SK-N-DZ (cell line): Measurements from ENCODE around the gene RFX7.

ENCODE experiments used
- DNase-seq: peaks from one replicate; pipeline ENCODE4 v3.0.0-alpha.2; 2015; ENCODE audit warnings: low spot score

Gene RFX7

GRCh38 chr15:56126409-56126808 is 117.3 kb downstream of the RFX7 start:
- DNase-seq, result no peak

DNA sequence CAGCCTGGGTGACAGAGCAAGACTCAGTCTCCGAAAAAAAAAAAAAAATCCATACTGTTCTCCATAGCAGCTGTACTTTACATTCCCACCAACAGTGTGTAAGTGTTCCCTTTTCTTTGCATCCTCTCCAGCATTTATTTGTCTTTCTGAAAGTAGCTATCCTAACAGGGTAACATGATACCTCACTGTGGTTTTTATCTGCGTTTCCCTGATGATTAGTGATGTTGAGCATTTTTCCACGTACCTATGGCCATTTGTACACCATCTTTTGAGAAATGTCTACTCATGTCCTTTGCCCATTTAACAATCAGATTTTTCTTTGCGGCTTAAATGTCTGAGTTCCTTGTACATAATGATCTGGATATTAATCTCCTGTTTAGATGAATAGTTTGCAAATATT is 119.3 kb downstream of the RFX7 start:
- no peak for DNase-seq

DNA sequence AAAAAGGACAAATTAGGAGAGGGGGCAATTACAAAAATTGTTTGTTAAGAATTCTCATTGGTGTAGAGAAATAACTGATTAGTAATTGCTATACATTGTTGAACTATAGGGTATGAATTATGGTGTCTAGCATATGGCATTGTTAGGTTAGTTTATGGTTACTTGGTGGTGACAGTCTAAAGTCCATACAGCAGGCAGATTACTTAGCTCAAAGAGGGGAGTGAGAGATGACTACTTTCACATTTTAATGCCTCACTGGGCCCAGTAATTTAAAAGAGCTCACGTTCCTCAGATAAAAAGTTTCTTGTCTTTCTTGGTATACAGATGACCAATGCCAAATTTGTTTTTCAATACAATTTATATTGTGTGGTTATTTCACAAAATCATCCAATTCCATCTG is 137.8 kb downstream of the RFX7 start:
- DNase-seq, result no peak

DNA sequence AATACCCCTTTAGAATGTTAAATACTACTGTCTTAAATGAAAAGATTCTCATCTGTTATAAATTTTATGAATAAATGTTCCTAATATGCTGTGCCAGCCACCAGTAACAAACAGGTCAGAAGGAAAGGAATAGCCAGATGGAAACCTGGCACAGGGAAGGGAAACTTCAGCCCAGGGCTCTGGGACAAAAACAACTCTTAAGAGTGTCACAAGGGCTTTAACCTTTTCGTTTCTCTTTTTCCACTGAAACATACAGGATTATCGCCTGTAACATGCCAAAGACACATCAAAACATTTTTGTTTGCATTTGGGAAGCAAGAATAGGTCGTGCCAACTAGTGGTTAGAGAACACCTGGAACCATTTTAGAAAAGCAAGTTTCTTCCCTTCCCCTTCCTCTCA is 141.2 kb downstream of the RFX7 start:
- no peak for DNase-seq

- no peak for DNase-seq
Measured at GRCh38 chr15:56099311-56099710, 144.4 kb downstream of the RFX7 start.

DNA sequence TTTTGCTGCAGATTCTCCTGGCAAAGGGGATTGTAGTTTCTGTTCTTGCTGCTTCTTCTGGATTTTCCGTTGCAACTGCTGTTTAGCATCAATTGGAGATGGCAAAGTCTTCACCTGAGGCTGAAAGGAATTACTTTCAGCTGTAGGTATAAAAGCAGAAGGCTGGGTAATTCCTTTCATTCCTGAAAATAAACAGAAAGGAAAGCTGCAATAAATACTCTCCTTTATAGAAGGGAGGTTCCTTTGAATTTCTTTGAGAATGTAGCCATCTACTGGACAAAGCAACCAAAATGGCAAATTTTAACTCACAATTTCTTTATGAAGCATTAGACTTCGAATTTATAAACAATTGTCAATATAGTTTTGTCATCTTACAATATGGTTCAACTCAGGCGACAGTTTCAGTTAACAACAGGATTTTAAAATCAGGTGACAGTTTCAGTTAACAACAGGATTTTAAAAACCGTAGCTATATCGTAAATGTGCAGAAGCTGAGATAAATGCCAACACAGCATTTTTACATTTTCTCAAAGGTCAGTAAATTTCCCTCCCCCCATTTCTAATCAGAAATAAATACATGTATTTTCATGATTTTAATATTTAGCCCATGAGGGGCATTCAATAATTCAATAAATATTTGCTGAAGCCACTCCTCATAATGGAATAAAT is 145.3 kb downstream of the RFX7 start:
- DNase-seq, result no peak

DNA sequence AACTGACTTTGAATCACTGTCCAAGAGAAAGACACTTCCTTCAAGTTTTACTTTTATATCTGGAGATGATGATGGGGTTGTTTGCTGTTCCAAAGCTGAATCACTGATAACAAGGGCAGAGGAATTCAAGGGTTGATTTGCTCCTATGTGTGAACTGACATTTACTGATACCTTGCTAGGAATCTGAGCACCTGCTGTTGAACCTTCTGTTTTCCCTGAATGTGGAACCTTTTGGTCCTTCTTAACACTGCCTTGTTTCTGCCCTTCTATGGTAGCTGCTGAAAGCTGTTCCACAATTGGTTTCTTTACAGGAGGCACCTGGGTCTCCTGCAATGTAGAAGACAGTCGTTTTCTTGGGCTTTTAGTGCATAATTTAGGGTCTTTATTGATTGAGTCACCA is 148.3 kb downstream of the RFX7 start:
- no peak for DNase-seq

GRCh38 chr15:56094171-56094570 is 149.5 kb downstream of the RFX7 start:
- DNase-seq, result no peak

DNA sequence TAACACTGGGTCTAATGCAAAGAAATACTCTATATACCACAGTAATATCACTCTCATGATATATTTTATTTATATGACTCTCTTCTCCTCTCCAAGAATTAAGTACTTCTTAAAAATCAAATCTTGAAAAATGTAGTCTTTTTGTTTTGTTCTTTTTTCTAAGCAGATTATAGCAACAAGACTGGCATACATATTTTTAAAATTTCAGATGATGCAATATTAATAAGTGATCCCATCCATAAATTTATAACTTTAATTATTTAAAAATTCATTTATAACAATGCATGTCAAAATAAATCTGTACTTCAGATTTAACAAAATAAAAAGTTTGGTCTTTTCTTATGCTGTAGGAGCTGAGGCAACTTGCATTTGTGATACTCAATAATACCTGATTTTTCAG is 155.3 kb downstream of the RFX7 start:
- DNase-seq, result no peak

DNA sequence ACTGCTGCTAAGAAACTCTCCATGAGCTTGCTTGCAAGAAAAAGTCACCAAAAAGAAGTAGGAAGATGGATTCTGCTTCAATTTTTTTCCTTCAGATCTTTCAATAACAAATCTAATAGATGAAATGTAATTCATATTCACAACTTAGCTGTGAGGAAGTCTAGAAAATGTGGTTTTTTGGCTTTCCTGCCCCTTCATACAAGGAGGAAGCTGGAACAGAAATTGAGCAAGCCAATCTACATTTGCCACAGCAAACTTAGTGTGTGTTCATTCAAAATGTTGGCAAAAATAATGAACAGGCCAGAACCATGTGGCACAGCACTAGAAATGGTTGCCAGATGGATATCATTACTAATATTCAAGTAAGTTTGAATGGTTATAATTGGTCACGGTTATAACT is 157.1 kb downstream of the RFX7 start:
- no peak for DNase-seq

GRCh38 chr15:56082263-56082761 is 161.4 kb downstream of the RFX7 start:
- DNase-seq, result no peak

- no peak for DNase-seq
Measured at GRCh38 chr15:56077081-56077480, 166.6 kb downstream of the RFX7 start.

GRCh38 chr15:56076640-56077039 is 167.0 kb downstream of the RFX7 start:
- no peak for DNase-seq

GRCh38 chr15:56074481-56075265 is 169.0 kb downstream of the RFX7 start:
- no peak for DNase-seq

DNA sequence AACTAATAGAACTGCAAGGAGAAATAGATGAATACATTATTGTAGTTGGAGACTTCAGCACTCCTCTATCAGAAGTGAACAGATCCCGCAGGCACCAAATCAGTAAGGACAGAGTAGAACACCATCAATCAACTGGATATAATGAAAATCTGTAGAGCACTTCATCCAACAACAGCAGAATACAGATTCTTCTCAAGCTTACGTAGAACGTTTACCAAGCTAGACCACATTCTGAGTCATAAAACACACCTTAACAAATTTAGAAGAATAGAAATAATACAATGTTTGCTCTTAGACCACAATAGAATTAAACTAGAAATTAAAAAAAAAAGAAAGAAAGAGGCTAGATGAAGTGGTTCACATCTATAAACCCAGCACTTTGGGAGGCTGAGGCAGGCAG is 179.5 kb downstream of the RFX7 start:
- DNase-seq, result no peak

GRCh38 chr15:56059716-56060115 is 184.0 kb downstream of the RFX7 start:
- DNase-seq, result no peak

GRCh38 chr15:56058986-56059385 is 184.7 kb downstream of the RFX7 start:
- DNase-seq, result no peak

GRCh38 chr15:56056626-56057025 is 187.1 kb downstream of the RFX7 start:
- peak; percentile 48 for DNase-seq

DNA sequence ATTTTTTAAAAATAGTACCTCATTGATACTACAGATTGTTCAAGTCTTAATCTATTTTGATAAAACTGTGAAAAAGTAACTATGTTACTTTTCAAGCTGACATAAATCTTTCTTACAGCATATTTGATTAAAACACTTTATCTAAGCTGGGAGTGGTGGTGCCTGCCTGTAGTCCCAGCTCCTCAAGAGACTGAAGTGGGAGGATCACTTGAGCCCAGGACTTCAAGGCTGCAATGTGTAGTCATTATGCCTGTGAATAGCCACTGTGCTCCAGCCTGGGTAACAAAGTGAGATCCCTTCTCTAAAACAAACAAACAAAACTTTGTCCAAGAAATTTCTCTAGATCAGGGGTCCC is 190.7 kb downstream of the RFX7 start:
- peak; percentile 22 for DNase-seq

- DNase-seq, result peak; percentile 56
Measured at GRCh38 chr15:56052395-56053045, 191.2 kb downstream of the RFX7 start.

- DNase-seq, result no peak
Measured at GRCh38 chr15:56051676-56052075, 192.0 kb downstream of the RFX7 start.

- no peak for DNase-seq
Measured at GRCh38 chr15:56049577-56049976, 194.1 kb downstream of the RFX7 start.

- DNase-seq, result no peak
Measured at GRCh38 chr15:56047354-56047753, 196.3 kb downstream of the RFX7 start.
